ENCODE data around the gene ALOX5.

GRCh38 chr10:45450866-45451265, 76.8 kb downstream of the ALOX5 start:
- TF ChIP-seq, protein P1, sequence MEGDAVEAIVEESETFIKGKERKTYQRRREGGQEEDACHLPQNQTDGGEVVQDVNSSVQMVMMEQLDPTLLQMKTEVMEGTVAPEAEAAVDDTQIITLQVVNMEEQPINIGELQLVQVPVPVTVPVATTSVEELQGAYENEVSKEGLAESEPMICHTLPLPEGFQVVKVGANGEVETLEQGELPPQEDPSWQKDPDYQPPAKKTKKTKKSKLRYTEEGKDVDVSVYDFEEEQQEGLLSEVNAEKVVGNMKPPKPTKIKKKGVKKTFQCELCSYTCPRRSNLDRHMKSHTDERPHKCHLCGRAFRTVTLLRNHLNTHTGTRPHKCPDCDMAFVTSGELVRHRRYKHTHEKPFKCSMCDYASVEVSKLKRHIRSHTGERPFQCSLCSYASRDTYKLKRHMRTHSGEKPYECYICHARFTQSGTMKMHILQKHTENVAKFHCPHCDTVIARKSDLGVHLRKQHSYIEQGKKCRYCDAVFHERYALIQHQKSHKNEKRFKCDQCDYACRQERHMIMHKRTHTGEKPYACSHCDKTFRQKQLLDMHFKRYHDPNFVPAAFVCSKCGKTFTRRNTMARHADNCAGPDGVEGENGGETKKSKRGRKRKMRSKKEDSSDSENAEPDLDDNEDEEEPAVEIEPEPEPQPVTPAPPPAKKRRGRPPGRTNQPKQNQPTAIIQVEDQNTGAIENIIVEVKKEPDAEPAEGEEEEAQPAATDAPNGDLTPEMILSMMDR (IDR thresholded peaks at IDR 0.05): no peak
- TF ChIP-seq EZH2 (IDR thresholded peaks at IDR 0.05; ENCODE audit: borderline replicate concordance, insufficient read depth, low read depth, low read length, poor library complexity, severe bottlenecking): no peak
